GM11168 (cell line): ENCODE results near the gene BMP6.

Experiments used
- in situ Hi-C: fragments of 300-500 bp; cut with MboI; formaldehyde crosslinking; loops from one replicate; pipeline ENCODE4 v1.12.0; 2022; ENCODE audit warnings: low sequenced_read_pairs; ENCODE audit not compliant: unreplicated experiment

Gene BMP6

DNA sequence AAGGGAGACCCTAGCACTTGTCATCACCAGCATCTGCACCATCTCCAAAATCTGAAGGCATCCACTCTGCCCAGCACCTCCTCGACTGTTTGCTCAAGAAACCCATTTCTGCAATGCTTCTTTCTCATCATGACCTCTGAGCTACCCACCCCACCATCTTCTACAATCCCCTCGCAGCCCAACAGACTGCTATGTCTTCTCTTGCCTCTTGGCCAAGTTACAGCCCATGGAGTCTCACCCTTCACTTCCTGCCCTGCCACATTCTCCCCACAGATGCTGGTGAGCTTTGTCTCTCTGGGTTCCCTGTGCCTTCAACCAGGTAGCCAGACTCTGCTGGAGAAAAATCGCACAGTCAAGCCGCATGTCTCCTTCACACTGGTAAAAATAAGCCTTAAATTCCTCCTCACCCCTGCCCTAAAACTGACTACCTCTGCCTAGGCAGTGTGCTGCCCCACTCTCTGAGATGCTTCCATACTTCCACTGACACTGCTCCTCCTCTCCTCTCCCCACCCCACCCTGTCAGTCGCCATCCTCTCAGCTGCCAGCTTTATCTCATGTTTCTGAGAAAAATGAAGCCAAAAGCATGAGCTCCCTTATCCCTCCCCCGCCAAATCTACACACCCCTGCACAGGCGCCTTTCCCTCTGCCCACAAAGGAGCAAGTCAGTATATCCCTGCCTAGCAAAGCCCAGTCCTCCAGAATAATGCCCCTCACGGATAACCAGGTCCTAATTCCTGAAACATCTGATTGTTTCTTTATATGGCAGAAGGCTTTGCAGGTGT, 187.0 kb downstream of the BMP6 start:
- in situ Hi-C loops, result no loop called here

DNA sequence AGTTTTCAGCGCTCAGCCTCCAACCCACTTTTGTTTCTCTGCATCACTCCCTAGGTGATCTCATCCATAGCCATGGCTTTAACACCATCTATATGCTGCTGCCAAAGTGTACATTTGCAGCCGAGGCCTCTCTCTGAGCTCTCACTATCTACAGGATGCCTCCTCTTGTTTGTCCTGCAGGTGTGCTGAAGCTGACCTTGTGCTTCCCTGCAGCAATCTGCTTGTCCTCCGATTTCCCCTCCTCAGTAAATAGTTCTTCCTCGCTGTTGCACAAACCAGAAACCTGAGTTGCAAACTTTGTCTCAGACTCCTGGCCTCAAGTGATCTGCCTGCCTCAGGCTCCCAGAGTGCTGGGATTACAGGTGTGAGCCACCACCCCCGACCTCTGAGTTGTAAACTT, 188.4 kb downstream of the BMP6 start:
- in situ Hi-C loops, result no loop called here

DNA sequence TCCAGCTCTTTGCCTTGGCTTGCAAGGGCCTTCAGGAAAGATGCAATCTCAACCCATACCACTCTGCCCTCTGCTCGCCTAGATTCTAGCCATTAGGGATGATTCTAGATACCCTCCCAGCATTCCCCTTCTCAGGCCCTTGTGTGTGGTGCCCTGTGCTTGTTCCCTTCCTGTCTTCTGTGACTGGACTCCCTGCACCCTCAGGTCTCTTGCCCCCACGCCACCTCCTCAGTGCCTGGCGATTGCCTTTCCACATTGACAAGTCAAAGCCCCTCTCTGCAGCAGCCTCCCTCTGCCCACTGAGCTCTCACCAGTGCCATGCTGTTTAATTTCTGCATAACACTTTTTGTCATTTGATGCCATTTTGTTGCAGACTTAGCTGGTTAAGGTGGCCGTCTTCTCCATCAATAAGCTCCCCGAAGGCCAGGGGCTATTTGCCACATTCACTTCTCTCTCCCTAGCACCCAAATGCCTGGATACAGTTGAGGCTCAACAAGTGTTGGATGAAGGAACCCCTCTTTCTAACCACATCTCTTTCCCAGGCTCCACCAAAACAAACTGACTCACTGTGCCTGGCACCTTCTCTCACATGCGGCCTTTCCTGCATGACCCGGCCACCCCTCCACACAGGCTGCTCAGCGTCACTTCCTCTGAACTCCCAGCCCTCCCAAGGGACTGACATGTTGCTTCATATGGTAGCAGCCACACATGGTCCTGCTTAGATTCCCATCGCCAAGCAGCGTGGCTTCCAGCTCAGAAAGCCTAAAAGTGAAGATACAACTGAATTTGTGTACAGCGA, 189.3 kb downstream of the BMP6 start:
- in situ Hi-C loops, result loop anchor here (5.0 kb wide), 1 partner anchor 47 kb away; no protein-coding TSS in a partner anchor

DNA sequence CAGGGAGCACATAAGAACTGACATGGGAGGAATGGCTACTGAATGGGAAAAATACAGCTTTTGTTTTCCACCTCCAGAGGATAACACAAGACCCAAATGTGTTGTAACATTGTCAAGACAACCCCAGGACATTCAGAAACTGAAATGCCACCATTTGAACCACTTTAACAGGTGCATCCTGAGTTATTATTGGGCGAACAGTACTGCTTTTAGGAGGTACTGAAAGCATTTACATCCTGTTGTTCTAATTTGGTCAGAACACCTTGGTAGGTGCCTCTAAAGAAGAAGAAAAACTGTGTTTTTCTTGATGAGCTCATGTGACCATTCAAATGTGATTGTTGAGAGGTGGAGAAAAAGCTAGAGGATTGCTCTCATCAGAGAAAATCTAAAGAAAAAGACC, 191.1 kb downstream of the BMP6 start:
- in situ Hi-C loops, result loop anchor here (5.0 kb wide), 1 partner anchor 45 kb away; no protein-coding TSS in a partner anchor

DNA sequence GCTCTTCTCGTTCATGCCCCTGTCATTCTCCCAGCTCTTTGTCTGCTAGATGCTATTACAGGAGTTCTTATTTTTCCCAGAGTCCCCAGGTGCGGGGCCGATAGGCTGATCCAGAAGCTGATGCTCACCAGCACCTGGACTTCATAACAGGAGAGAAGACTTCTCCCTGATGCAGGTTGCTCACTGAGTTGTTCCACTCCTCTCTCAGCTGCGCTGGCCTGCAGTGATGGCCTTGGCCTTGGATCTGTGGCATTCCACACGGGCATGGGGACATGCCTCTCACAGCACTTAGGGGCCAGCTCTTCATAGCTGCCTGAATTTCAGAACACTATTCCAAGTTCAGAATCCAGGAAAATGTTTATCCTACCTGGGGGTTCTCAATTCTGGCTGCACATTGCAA, 191.8 kb downstream of the BMP6 start:
- in situ Hi-C loops, result loop anchor here (5.0 kb wide), 1 partner anchor 45 kb away; no protein-coding TSS in a partner anchor

DNA sequence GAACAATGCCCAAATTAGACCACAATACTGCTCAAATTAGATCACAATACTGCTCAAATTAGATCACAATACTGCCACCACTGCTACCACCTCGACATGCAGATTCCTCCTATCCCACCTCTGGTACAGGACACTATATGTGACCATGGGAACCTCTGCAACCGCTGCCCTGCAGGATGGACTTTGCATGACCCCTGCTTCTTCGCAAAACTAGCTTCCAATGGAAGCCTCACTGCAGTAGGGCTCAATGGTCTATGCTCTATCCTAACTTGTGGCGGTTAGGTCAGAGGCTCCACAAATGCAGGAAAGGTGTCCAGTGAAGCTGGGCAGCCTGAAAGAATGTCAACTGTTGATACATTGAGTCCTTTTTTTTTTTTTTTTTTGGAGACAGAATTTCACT, 192.5 kb downstream of the BMP6 start:
- in situ Hi-C loops, result loop anchor here (5.0 kb wide), 1 partner anchor 44 kb away; no protein-coding TSS in a partner anchor

DNA sequence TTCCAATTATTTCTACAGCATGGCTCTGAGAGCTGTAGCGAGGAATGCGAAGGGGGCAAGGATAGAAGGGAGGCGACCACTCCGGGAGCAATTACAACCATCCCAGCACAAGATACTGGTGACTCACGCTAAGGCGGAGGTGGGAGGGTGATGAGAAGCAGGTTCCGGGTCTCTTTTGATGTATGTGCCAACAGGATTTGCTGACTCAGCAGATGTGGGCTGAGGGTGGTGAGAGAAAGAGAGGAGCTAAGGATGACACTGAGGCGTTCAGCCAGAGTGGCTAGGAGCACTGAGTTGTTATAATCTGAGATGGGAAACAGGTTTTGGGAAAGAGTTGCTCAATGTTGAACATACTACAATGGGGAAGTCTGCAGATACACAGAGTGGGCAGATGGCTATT, 194.0 kb downstream of the BMP6 start:
- in situ Hi-C loops, result loop anchor here (5.0 kb wide), 1 partner anchor 42 kb away; no protein-coding TSS in a partner anchor

DNA sequence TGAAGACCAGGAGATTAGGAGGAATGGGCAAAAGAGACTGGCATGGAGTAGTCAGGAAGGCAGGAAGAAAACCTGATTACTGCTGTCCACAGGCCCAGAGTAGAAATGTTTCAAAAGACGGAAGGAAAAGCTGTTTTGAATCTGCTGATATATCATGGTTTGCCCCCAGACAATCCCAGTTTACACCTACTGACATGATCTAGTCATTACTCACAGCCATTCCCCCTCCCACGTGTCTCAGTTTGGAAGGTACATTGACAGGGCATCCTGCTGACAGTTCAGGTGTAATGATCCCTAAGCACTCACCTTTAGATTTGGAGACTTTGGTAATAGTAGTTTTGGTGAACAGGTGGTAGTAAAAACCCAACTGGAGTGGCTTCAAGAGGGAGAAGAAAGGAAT, 194.5 kb downstream of the BMP6 start:
- in situ Hi-C loops, result no loop called here

DNA sequence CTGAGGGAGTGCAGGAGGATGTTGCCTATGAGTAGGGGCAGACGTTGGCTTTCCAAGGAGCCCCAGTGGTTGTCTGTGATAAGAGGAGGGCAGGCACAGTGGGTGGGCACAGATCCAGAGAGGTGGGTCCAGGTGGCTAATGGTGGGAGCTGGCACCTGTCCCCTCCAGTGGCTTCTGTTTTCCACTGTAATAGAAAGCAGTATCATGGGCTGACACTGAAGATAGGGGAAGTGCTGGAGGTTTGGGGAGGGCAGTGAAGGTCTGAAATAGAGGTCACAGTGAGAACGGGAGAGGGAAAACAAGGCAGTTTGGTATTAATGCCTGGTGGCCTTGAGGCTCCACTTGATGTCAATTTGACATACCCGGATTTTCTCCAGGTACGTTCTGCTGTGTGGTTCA, 195.1 kb downstream of the BMP6 start:
- in situ Hi-C loops, result no loop called here

DNA sequence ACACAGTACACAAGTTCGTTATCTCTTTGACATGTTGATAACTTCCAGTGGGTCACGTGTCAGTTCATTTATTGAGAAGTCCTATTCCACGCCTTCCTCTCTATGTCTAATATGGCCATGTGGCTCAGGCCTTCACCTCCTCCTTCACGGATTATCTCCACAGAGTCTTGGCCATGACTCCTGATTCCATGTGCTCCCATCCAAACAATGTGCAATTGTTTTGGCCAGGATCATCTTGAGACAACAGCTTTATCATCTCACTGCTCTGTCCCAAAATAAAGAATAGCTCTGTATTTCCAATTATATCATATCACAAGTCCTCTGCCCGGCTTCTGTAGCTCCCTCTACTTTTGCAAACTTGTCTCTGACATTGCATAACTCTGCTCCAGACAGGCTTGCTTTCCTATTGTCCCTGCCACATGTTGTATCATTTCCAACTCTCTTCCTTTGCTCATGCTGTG, 195.8 kb downstream of the BMP6 start:
- in situ Hi-C loops, result no loop called here

DNA sequence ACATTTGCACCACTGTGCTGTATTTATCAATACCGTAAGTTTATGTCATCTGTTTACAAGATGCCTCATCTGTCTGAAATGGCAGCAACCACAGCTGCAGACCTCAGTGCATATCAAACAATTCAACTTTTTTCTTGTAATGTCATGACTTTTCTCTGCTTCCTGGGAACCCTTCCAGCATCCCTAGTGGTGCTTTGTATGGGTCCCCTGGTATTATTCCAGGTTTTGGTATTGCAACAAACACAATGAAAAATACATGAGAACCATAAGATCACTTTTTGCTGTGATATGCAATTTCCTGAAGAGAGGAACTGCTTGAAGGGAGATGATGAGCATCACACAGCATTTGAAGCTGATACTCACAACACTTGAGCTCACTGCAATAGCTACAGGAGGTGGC, 196.7 kb downstream of the BMP6 start:
- in situ Hi-C loops, result no loop called here

DNA sequence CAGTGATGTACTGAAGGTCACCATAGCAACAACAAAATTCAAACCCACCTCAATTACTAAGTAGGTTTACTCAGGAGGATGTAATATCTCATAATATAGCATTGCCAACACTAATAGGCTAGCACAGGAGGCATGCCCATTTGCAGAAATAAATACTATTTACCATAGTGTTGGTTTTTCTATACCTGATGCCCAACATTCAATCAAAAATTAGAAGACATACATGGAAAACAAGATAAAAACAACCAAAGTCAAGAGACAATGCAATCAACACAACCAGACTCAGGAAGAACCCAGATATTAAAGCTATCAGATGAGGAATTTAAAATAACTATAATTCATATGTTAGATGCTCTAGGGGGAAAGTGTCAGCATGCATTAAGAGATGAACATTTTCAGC, 199.0 kb downstream of the BMP6 start:
- in situ Hi-C loops, result no loop called here
